DOHH2 (cell line): ENCODE results near the gene PTCH1.

Source experiments
- H3F3A ChIP-seq: fragments of 200-600 bp; sonication (generic), shearing (Covaris generic); 2 replicates; pipeline ENCODE4 v1.6.0; 2016; ENCODE audit warnings: antibody characterized with exemption, mild to moderate bottlenecking; ENCODE audit not compliant: control insufficient read depth, insufficient read depth
- H3K27ac ChIP-seq: fragments of 200-600 bp; sonication (generic); 2 replicates; pipeline ENCODE4 v1.5.1; 2014; ENCODE audit warnings: low read depth, mild to moderate bottlenecking, low read length, moderate library complexity
- H3K27me3 ChIP-seq: fragments of 200-600 bp; sonication (generic); 2 replicates; pipeline ENCODE4 v1.6.1; 2014; ENCODE audit warnings: mild to moderate bottlenecking, low read length, mixed read lengths; ENCODE audit not compliant: control insufficient read depth
- H3K36me3 ChIP-seq: fragments of 200-600 bp; sonication (generic); 2 replicates; pipeline ENCODE4 v1.6.1; 2014; ENCODE audit warnings: mild to moderate bottlenecking, low read length, moderate library complexity, mixed read lengths; ENCODE audit not compliant: control insufficient read depth
- H3K4me1 ChIP-seq: fragments of 200-600 bp; sonication (generic); 2 replicates; pipeline ENCODE4 v1.6.1; 2014; ENCODE audit warnings: mild to moderate bottlenecking, low read length, mixed read lengths; ENCODE audit not compliant: control insufficient read depth
- H3K4me2 ChIP-seq: fragments of 200-600 bp; sonication (generic); 2 replicates; pipeline ENCODE4 v1.6.0; 2014; ENCODE audit warnings: mild to moderate bottlenecking, low read length, moderate library complexity
- H3K4me3 ChIP-seq: fragments of 200-600 bp; sonication (generic); 2 replicates; pipeline ENCODE4 v1.5.1; 2014; ENCODE audit warnings: mild to moderate bottlenecking, low read length, mixed read lengths
- H3K79me2 ChIP-seq: fragments of 200-600 bp; sonication (generic); 2 replicates; pipeline ENCODE4 v1.6.1; 2014; ENCODE audit warnings: mild to moderate bottlenecking, low read length, mixed read lengths; ENCODE audit not compliant: control insufficient read depth
- H3K9me2 ChIP-seq: fragments of 200-600 bp; sonication (generic); replicated peaks from 2 replicates; pipeline ENCODE4 v1.6.1; 2014; ENCODE audit warnings: mild to moderate bottlenecking, low read length, mixed read lengths; ENCODE audit not compliant: control insufficient read depth
- H3K9me3 ChIP-seq: fragments of 200-600 bp; sonication (generic); 2 replicates; pipeline ENCODE4 v1.6.1; 2014; ENCODE audit warnings: antibody characterized with exemption, low read length, mixed read lengths; ENCODE audit not compliant: control insufficient read depth, insufficient read depth
- H4K20me1 ChIP-seq: fragments of 200-600 bp; sonication (generic); 2 replicates; pipeline ENCODE4 v1.6.0; 2014; ENCODE audit warnings: low read depth, mild to moderate bottlenecking, antibody characterized with exemption, low read length, moderate library complexity; ENCODE audit not compliant: control insufficient read depth, insufficient read depth
- EZH2phosphoT487 ChIP-seq: fragments of 200-600 bp; sonication (generic); IDR thresholded peaks from 2 replicates; pipeline ENCODE4 v1.6.1; 2017; ENCODE audit warnings: borderline replicate concordance, mild to moderate bottlenecking, antibody characterized with exemption, low read length, moderate library complexity, mixed read lengths
- TF ChIP-seq, protein P1 (sequence below): fragments of 200-600 bp; sonication (generic); IDR thresholded peaks from one replicate; pipeline ENCODE4 v1.5.1; 2014; ENCODE audit warnings: antibody characterized with exemption, mild to moderate bottlenecking, low read depth, low read length; ENCODE audit not compliant: poor library complexity, severe bottlenecking

PTCH1 gene

DNA sequence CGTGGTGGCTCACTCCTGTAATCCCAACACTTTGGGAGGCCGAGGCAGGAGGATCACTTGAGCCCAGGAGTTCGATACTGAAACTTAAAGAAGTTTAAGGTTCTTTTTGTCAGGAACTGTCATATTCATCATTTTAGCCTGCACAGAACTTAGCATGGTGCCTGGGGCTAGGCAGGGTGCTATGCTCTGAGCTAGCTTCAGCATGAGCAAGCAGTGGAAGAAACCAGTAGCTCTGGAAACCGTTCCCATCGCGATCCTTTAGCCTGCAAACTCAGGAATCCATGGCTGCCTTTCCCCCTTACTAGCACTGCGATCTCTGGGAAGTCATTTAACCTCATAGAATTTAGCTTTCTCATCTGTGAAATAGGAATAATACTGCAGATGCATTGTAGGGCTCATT lies 80.4 kb downstream of the PTCH1 start:
- H3K79me2 ChIP-seq: no peaks in the 10 kb centered on the region

GRCh38 chr9:95435074-95435728 lies 81.6 kb downstream of the PTCH1 start:
- Histone ChIP-seq H3K27me3 (no peaks in the 10 kb centered on the region), H3F3A (no peaks in the 10 kb centered on the region; the same call in 1 of the 2 replicates), H3K79me2 (no peaks in the 10 kb centered on the region), H4K20me1 (no peaks in the 10 kb centered on the region), H3K4me3 (no peak overlapping the region), H3K9me3 (peaks cover 13% of the 10 kb centered on the region), H3K36me3 (no peaks in the 10 kb centered on the region), H3K4me1 (peaks cover 9% of the 10 kb centered on the region), H3K27ac (no peak overlapping the region), H3K4me2 (no peak overlapping the region), H3K9me2 (no peaks in the 10 kb centered on the region)
- TF ChIP-seq, protein P1, sequence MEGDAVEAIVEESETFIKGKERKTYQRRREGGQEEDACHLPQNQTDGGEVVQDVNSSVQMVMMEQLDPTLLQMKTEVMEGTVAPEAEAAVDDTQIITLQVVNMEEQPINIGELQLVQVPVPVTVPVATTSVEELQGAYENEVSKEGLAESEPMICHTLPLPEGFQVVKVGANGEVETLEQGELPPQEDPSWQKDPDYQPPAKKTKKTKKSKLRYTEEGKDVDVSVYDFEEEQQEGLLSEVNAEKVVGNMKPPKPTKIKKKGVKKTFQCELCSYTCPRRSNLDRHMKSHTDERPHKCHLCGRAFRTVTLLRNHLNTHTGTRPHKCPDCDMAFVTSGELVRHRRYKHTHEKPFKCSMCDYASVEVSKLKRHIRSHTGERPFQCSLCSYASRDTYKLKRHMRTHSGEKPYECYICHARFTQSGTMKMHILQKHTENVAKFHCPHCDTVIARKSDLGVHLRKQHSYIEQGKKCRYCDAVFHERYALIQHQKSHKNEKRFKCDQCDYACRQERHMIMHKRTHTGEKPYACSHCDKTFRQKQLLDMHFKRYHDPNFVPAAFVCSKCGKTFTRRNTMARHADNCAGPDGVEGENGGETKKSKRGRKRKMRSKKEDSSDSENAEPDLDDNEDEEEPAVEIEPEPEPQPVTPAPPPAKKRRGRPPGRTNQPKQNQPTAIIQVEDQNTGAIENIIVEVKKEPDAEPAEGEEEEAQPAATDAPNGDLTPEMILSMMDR: no peak
- no peak for TF ChIP-seq EZH2phosphoT487

More for the DNA sequence above, 80.4 kb downstream of the PTCH1 start:
- Histone ChIP-seq H3K9me2 (no peaks in the 10 kb centered on the region), H3K9me3 (peaks cover 9% of the 10 kb centered on the region; the same call in 1 of the 2 replicates), H3K27me3 (no peaks in the 10 kb centered on the region), H3K27ac (no peak overlapping the region), H3K36me3 (no peaks in the 10 kb centered on the region), H3K4me1 (peaks cover 21% of the 10 kb centered on the region), H3K4me2 (no peak overlapping the region), H3K4me3 (no peak overlapping the region), H3F3A (no peaks in the 10 kb centered on the region; the same call in 1 of the 2 replicates), H4K20me1 (no peaks in the 10 kb centered on the region)
- TF ChIP-seq EZH2phosphoT487: no peak
- TF ChIP-seq, protein P1: no peak

- H3K4me2 ChIP-seq: no peak overlapping the region
- H3K9me3 ChIP-seq: peaks cover 16% of the 10 kb centered on the region
- no peaks in the 10 kb centered on the region for H3K9me2 ChIP-seq
- no peaks in the 10 kb centered on the region for H3K27me3 ChIP-seq
- H3K36me3 ChIP-seq: no peaks in the 10 kb centered on the region
- TF ChIP-seq EZH2phosphoT487: no peak
- TF ChIP-seq, protein P1: no peak
- H3K4me1 ChIP-seq: peaks cover 3% of the 10 kb centered on the region; the same call in 1 of the 2 replicates
- no peak overlapping the region for H3K27ac ChIP-seq
- no peaks in the 10 kb centered on the region for H4K20me1 ChIP-seq
- no peak overlapping the region for H3K4me3 ChIP-seq
- H3K79me2 ChIP-seq: no peaks in the 10 kb centered on the region
- no peaks in the 10 kb centered on the region; the same call in 1 of the 2 replicates for H3F3A ChIP-seq
Measured at GRCh38 chr9:95434116-95435073, 82.4 kb downstream of the PTCH1 start.
